ENCODE results near the gene ZCCHC12. TPM values are rescaled to one million over a fixed set of nuclear protein-coding genes. Genes with fewer than 3 reads are reported as not detected.

Gene ZCCHC12
- total RNA-seq, 1 experiment from 2014 or later: 0.89 TPM

- no peak for TF ChIP-seq FOSL1 (IDR thresholded peaks at IDR 0.05; ENCODE audit: low read depth)
- TF ChIP-seq POLR2AphosphoS5 (IDR thresholded peaks at IDR 0.05; ENCODE audit: low read depth, low read length): no peak
- no peak for TF ChIP-seq CBX3 (IDR thresholded peaks at IDR 0.05; ENCODE audit: low read depth)
- TF ChIP-seq EZH2 (IDR thresholded peaks at IDR 0.05): no peak
- TF ChIP-seq MAX (IDR thresholded peaks at IDR 0.05): no peak
These were observed 44.0 kb upstream of the ZCCHC12 start (continued) for GRCh38 chrX:118779581-118779980.

- ATAC-seq (no peak), DNase-seq (ENCODE audit: low read depth, low spot score) (no peak)
- Histone ChIP-seq H3K9ac (ENCODE audit: low read length) (no peak overlapping the region), H3K4me2 (ENCODE audit: low read length) (no peak overlapping the region), H3K9me2 (ENCODE audit: insufficient read depth) (no peaks in the 10 kb centered on the region), H3K79me2 (ENCODE audit: insufficient read depth, low read length) (no peaks in the 10 kb centered on the region), H3K9me3 (ENCODE audit: control insufficient read depth in 1 of 2, insufficient read depth in 1 of 2, low read depth in 1 of 2, low read length in 2 of 2) (no peaks in the 10 kb centered on the region), H3K27me3 (ENCODE audit: insufficient read depth, low read length) (no peaks in the 10 kb centered on the region), H3K36me3 (ENCODE audit: control insufficient read depth in 1 of 2, insufficient read depth in 2 of 2, low read length in 2 of 2) (no peaks in the 10 kb centered on the region), H3K27ac (ENCODE audit: low read depth, low read length) (no peak overlapping the region), H3K4me1 (ENCODE audit: control insufficient read depth in 1 of 2, insufficient read depth in 2 of 2, low read length in 2 of 2) (no peaks in the 10 kb centered on the region), H2AFZ (ENCODE audit: low read depth, low read length, poor library complexity, severe bottlenecking) (no peak overlapping the region), H3K4me3 (replicated peaks in 1 of 2; ENCODE audit: low read depth in 1 of 2, low read length in 2 of 2) (no peak overlapping the region), H4K20me1 (ENCODE audit: insufficient read depth) (no peaks in the 10 kb centered on the region)
- ChIA-PET POLR2A (no interaction called here), RAD21 (ENCODE audit: low non-redundant PET in 1 of 2, low total read pairs in 2 of 2, uncharacterized antibody in 2 of 2, unreplicated experiment in 2 of 2) (no interaction called here), CTCF (no interaction called here)
- no TSS peak for BruUV-seq (replicated peaks)
- intact Hi-C loops (cut with micrococcal nuclease): no loop called here
- TF ChIP-seq EGR1 (IDR thresholded peaks at IDR 0.05; ENCODE audit: low read depth): no peak
- TF ChIP-seq ELF1 (IDR thresholded peaks at IDR 0.05; ENCODE audit: borderline replicate concordance, low read depth): no peak
- no peak for TF ChIP-seq ATF3 (IDR thresholded peaks at IDR 0.05)
- TF ChIP-seq CEBPB (IDR thresholded peaks at IDR 0.05; ENCODE audit: low read depth): no peak
- no peak for TF ChIP-seq CBX3 (IDR thresholded peaks at IDR 0.05; ENCODE audit: low read depth)
- TF ChIP-seq ZNF274 (IDR thresholded peaks at IDR 0.05; ENCODE audit: low read depth, low read length): no peak
- no peak for TF ChIP-seq REST (IDR thresholded peaks at IDR 0.05; ENCODE audit: low read depth)
- no peak for TF ChIP-seq EZH2phosphoT487 (IDR thresholded peaks at IDR 0.05; ENCODE audit: borderline replicate concordance)
- no peak for TF ChIP-seq ZFX (IDR thresholded peaks at IDR 0.05)
- TF ChIP-seq CTCF (IDR thresholded peaks at IDR 0.05 in 2 of 3, conservative IDR thresholded peaks at IDR 0.05 in 1 of 3; ENCODE audit: borderline replicate concordance in 1 of 3, insufficient read depth in 1 of 3, low read depth in 2 of 3, low read length in 2 of 3): no peak
- no peak for TF ChIP-seq YY1 (IDR thresholded peaks at IDR 0.05; ENCODE audit: extremely low read depth, insufficient replicate concordance, low read depth, low read length)
- TF ChIP-seq FOSL1 (IDR thresholded peaks at IDR 0.05; ENCODE audit: low read depth): no peak
- TF ChIP-seq SIN3A (IDR thresholded peaks at IDR 0.05; ENCODE audit: low read depth): no peak
- no peak for TF ChIP-seq EZH2 (IDR thresholded peaks at IDR 0.05)
- no peak for TF ChIP-seq ZBTB33 (IDR thresholded peaks at IDR 0.05; ENCODE audit: extremely low read depth, insufficient replicate concordance, low read length)
- TF ChIP-seq SP1 (IDR thresholded peaks at IDR 0.05; ENCODE audit: low read depth): no peak
- TF ChIP-seq MAX (IDR thresholded peaks at IDR 0.05): no peak
These were observed 43.1 kb upstream of the ZCCHC12 start for GRCh38 chrX:118780509-118780908.

Measured in HCT116 (cell line).